SK-N-MC (cell line): ENCODE data around the gene ANKRD44.

Experiments
- EZH2 ChIP-seq: fragments of 200-600 bp; sonication (generic); IDR thresholded peaks from one replicate; pipeline ENCODE4 v1.6.1; 2017; ENCODE audit warnings: antibody characterized with exemption
- POLR2AphosphoS5 ChIP-seq: IDR thresholded peaks from 2 replicates; pipeline ENCODE4 v1.6.1; 2012; ENCODE audit warnings: mild to moderate bottlenecking, low read depth, low read length, borderline replicate concordance

GRCh38 chr2:197265036-197265435, 45.5 kb downstream of the ANKRD44 start:
- TF ChIP-seq POLR2AphosphoS5 (no peak), EZH2 (no peak)
